Esophagus muscularis mucosa (tissue), 4 donors: ENCODE measurements around the gene KCNK4. TPM values are rescaled to one million over a fixed set of nuclear protein-coding genes. Genes with fewer than 3 reads are reported as not detected.

Experiments used
- DNase-seq: peaks from one replicate; pipeline ENCODE4 v3.0.0-alpha.2; 2017; ENCODE audit errors: extremely low spot score
- H3K27ac ChIP-seq, 4 donors: fragments of 200-600 bp; sonication (generic); replicated peaks in 1 of 4; 1 replicate in 3 of 4; 2 replicates in 1 of 4; pipeline ENCODE4 v1.5.1; 2016 to 2019; ENCODE audit warnings: mild to moderate bottlenecking in 1 of 4
- H3K27me3 ChIP-seq, 4 donors: fragments of 200-600 bp; sonication (generic); one replicate each; pipeline versions ENCODE4 v1.5.1 to v1.6.0; 2016 to 2019
- H3K36me3 ChIP-seq, 4 donors: fragments of 200-600 bp; sonication (generic); one replicate each; pipeline ENCODE4 v1.5.1; 2016 to 2019
- H3K4me1 ChIP-seq, 4 donors: fragments of 200-600 bp; sonication (generic); one replicate each; pipeline ENCODE4 v1.5.1; 2016 to 2019
- H3K4me3 ChIP-seq, 4 donors: fragments of 200-600 bp; sonication (generic); 1 replicate in 2 of 4; 2 replicates in 2 of 4; pipeline ENCODE4 v1.5.1; 2016 to 2019; ENCODE audit warnings: mild to moderate bottlenecking in 4 of 4, moderate library complexity in 1 of 4
- H3K9me3 ChIP-seq, 4 donors: fragments of 200-600 bp; sonication (generic); 1 replicate in 3 of 4; 2 replicates in 1 of 4; pipeline ENCODE4 v1.5.1; 2016 to 2019
- CTCF ChIP-seq, 3 experiments: fragments of 200-600 bp in 2 of 3; fragments of 450-650 bp in 1 of 3; sonication (generic) in 2 of 3; IDR thresholded peaks; one replicate each; pipeline ENCODE4 v1.5.1; 2017 to 2019; ENCODE audit warnings: antibody characterized with exemption in 3 of 3, mild to moderate bottlenecking in 2 of 3, moderate library complexity in 1 of 3
- EP300 ChIP-seq: sonication (generic); formaldehyde crosslinking; IDR thresholded peaks from one replicate; pipeline ENCODE4 v1.6.1; 2017; ENCODE audit warnings: antibody characterized with exemption
- POLR2A ChIP-seq: fragments of 450-650 bp; IDR thresholded peaks from one replicate; pipeline ENCODE4 v1.6.1; 2017; ENCODE audit warnings: antibody characterized with exemption, moderate library complexity, mild to moderate bottlenecking, low read depth
- POLR2AphosphoS5 ChIP-seq, 2 donors: sonication (generic); formaldehyde crosslinking; IDR thresholded peaks; one replicate each; pipeline ENCODE4 v1.6.1; 2017; ENCODE audit warnings: antibody characterized with exemption in 2 of 2
- WGBS: methylation state at CpG from one replicate; pipeline ENCODE4 v1.1.5; 2018; 5-methylcytosine and 5-hydroxymethylcytosine counted together
- intact Hi-C: fragments of 100-400 bp; cut with DNase I; formaldehyde crosslinking; loops from one replicate; pipeline ENCODE4 v1.15.1; 2023
- total RNA-seq, 4 donors: library from RNA; depleted of rRNA; stranded (reverse); fragments of >200 nt; gene quantifications; one replicate each; pipeline versions ENCODE4 v1.1.0 to v1.2.1, GENCODE V29; 2016

The KCNK4 gene
- total RNA-seq, 4 donors from 2014 or later, result not detected

- Histone ChIP-seq H3K9me3 (no peaks in the 10 kb centered on the region), H3K27me3 (no peaks in the 10 kb centered on the region), H3K4me3 (no peak overlapping the region), H3K36me3 (peaks cover 6 to 31% (median 27%) of the 10 kb centered on the region in 4 donors), H3K27ac (no peak overlapping the region), H3K4me1 (peaks cover 0 to 1% (median 0%) of the 10 kb centered on the region in 4 donors)
- intact Hi-C loops, result no loop called here
- TF ChIP-seq EP300, result no peak
- no peak for TF ChIP-seq CTCF (IDR thresholded peaks at IDR 0.05)
- no peak for TF ChIP-seq POLR2A
- no peak for TF ChIP-seq POLR2AphosphoS5 (IDR thresholded peaks at IDR 0.05)
- 78% methylated on average over 11 of the region's 11 CpGs for WGBS
- DNase-seq, result no peak
Measured at GRCh38 chr11:64324692-64325469, 33.8 kb downstream of the KCNK4 start.

GRCh38 chr11:64327375-64327774 lies 36.3 kb downstream of the KCNK4 start:
- TF ChIP-seq POLR2AphosphoS5 (IDR thresholded peaks at IDR 0.05), result no peak
- no peak for TF ChIP-seq CTCF (IDR thresholded peaks at IDR 0.05)
- TF ChIP-seq EP300, result no peak
- no peak for TF ChIP-seq POLR2A
- H3K4me3 ChIP-seq, result no peak overlapping the region
- 81% methylated on average over 2 of the region's 2 CpGs for WGBS
- no peaks in the 10 kb centered on the region for H3K9me3 ChIP-seq
- intact Hi-C loops, result no loop called here
- H3K4me1 ChIP-seq, result peaks cover 4 to 11% (median 9%) of the 10 kb centered on the region in 4 donors
- no peak overlapping the region for H3K27ac ChIP-seq
- peaks cover 0 to 11% (median 6%) of the 10 kb centered on the region in 4 donors for H3K36me3 ChIP-seq
- DNase-seq, result no peak
- H3K27me3 ChIP-seq, result no peaks in the 10 kb centered on the region

- DNase-seq, result no peak
- no peaks in the 10 kb centered on the region for H3K27me3 ChIP-seq
- intact Hi-C loops, result no loop called here
- 93% methylated on average over 3 of the region's 3 CpGs for WGBS
- no peak overlapping the region for H3K27ac ChIP-seq
- no peak overlapping the region for H3K4me3 ChIP-seq
- peaks cover 4 to 11% (median 9%) of the 10 kb centered on the region in 4 donors for H3K4me1 ChIP-seq
- H3K9me3 ChIP-seq, result no peaks in the 10 kb centered on the region
- TF ChIP-seq EP300, result no peak
- H3K36me3 ChIP-seq, result peaks cover 0 to 5% (median 2%) of the 10 kb centered on the region in 4 donors
Measured at GRCh38 chr11:64327993-64328392, 36.9 kb downstream of the KCNK4 start.

GRCh38 chr11:64330888-64331287 lies 39.8 kb downstream of the KCNK4 start:
- WGBS, result 84% methylated on average over 11 of the region's 11 CpGs
- TF ChIP-seq EP300, result no peak
- no peak for TF ChIP-seq CTCF (IDR thresholded peaks at IDR 0.05)
- no peak for TF ChIP-seq POLR2A
- DNase-seq, result no peak
- no peak overlapping the region for H3K27ac ChIP-seq
- intact Hi-C loops, result no loop called here
- no peaks in the 10 kb centered on the region for H3K36me3 ChIP-seq
- H3K9me3 ChIP-seq, result no peaks in the 10 kb centered on the region
- H3K27me3 ChIP-seq, result no peaks in the 10 kb centered on the region
- H3K4me1 ChIP-seq, result peaks cover 4 to 11% (median 9%) of the 10 kb centered on the region in 4 donors
- no peak overlapping the region for H3K4me3 ChIP-seq

- no peak overlapping the region for H3K27ac ChIP-seq
- intact Hi-C loops, result no loop called here
- TF ChIP-seq POLR2AphosphoS5 (IDR thresholded peaks at IDR 0.05) (no peak), EP300 (no peak), CTCF (IDR thresholded peaks at IDR 0.05) (peak; percentile 13 to 34 (median 26)), POLR2A (no peak)
- H3K4me1 ChIP-seq, result peaks cover 4 to 11% (median 9%) of the 10 kb centered on the region in 4 donors
- WGBS, result 40% methylated on average over 11 of the region's 20 CpGs
- no peaks in the 10 kb centered on the region for H3K36me3 ChIP-seq
- H3K4me3 ChIP-seq, result no peak overlapping the region
- no peaks in the 10 kb centered on the region for H3K9me3 ChIP-seq
- no peak for DNase-seq
- no peaks in the 10 kb centered on the region for H3K27me3 ChIP-seq
Measured at GRCh38 chr11:64331569-64332371, 40.7 kb downstream of the KCNK4 start.
